Measurements from ENCODE around the gene TMEM179.

The TMEM179 gene

DNA sequence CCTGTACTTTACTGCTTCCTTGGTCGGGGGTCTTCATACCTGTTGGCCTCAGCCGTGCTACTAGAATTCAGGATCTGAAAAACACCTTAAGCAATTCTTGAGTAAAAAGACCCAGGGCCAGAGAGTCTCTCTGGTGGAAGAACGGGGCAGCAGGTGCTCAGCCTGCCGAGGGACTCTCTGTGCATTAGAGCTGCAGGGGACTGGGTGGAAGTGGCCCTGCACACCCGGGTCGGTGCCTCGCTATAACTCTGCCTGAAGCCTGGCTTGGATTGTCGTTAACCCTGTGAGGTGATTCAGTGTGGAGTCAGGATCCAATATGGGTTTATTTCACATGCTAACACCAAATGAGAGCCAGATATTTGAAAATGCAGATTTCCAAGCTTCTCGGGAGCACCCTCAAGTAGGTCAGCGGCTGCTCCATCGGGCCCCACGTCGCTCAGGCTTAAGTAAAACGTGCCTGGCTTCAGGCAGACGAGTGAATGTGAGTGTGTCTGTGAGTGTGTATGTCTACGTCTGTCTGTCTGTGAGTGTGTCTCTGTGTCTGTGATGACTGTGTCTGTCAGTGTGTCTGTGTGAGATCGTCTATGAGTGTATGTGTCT lies 60.1 kb downstream of the TMEM179 start:
- DNase-seq (ENCODE audit: low spot score), result no peak

DNA sequence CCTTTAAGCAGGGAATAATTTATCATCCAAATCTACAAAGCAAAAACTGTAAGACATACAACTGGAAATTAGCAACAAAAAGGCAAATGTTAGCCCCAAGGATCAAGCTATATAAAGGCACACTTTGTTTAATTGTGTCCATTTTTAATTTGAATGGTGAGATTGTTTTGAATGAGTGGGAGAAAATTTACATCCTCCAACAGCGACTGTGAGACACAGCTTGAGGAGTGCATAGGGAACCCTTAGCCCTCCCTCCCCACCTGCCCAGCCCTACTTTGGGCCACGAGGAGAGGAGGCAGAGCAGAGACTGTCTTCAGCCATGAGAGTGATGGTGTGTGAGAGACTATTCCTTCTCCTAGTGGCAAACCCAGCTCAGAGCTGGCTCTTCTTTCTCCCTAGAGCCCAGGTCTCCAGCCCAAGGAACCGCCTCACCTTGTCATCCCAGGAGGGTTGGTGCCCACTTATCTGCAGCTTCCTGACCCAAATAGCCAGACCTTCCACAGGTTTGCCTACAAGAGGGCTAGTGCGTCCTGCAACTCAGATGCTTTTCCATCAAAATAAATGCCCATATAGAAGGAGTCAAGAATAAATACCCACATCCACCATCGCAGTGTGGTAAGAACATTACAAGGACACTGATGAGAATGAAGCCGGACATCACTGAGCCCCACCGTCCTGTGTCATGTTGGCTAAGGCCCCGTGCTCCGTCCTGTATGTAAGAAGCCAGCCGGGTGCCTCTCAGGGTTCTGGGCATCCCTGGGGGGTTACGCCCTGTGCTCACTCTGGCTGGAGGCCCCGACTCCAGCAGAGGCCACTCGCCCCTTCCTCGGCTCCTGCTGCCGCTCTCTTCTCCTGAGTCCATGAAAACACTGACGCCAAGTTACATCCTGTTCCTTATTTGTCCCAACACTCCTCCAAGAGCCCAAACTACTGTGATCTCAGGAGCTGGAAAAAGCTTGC lies 61.4 kb downstream of the TMEM179 start:
- DNase-seq (ENCODE audit: low spot score), result no peak

DNA sequence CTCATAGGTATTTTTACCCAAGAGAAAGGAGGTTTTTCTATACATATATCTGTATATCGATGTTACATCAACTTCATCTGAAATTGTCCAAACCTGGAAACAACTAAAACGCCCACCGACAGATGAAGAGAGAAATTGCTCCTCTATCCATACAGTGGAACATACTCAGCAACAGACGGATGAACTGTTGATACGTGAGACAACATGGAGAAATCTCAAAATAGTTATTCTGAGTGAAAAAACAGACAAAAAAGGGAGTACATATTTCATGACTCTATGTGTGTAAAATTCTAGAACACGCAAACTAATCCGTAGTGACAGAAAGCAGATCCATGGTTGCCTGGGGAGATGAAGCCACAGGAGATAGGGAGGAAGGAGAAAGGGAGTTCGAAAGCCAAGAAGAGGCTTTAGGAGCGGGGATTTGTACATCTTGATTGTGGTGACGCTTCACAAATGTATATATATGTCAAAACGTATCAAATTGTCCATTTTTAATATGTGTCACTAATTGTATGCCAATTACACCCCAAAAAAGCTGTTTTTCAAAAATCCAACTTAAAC lies 62.6 kb downstream of the TMEM179 start:
- no peak for DNase-seq (ENCODE audit: low spot score)

Measured in CD4-positive, alpha-beta T cell treated with Interleukin-2 at 100 ng/mL for 4 hours (primary cell).